22Rv1 (cell line): Measurements from ENCODE around the gene FN3K.
"Not testable (repeated sequence)": the region's sequence is repeated elsewhere in the genome, so short reads cannot be mapped to it uniquely, and the experiment has no call there.

ENCODE experiments used
- CTCF ChIP-seq: fragments of 450-650 bp; IDR thresholded peaks from 2 replicates; pipeline ENCODE4 v1.5.1; 2017; ENCODE audit warnings: mild to moderate bottlenecking
- ZFX ChIP-seq: fragments of 450-650 bp; IDR thresholded peaks from 2 replicates; pipeline ENCODE4 v1.6.1; 2017; ENCODE audit warnings: antibody characterized with exemption, borderline replicate concordance

GRCh38 chr17:82777778-82778375 lies 42.5 kb downstream of the FN3K start:
- TF ChIP-seq CTCF = peak; percentile 50
- not testable (repeated sequence) for TF ChIP-seq ZFX
